Esophagus squamous epithelium (tissue), 4 donors: ENCODE measurements around the gene PDE10A.

Source experiments
- CTCF ChIP-seq, 6 experiments: fragments of 450-650 bp in 4 of 6; fragments of 200-600 bp in 2 of 6; sonication (generic) in 2 of 6; IDR thresholded peaks; one replicate each; pipeline ENCODE4 v1.5.1; 2016 to 2019; ENCODE audit warnings: antibody characterized with exemption in 6 of 6, mild to moderate bottlenecking in 4 of 6, moderate library complexity in 4 of 6
- POLR2A ChIP-seq, 4 donors: fragments of 450-650 bp; IDR thresholded peaks; one replicate each; pipeline ENCODE4 v1.6.1; 2017; ENCODE audit warnings: antibody characterized with exemption in 4 of 4, mild to moderate bottlenecking in 4 of 4, moderate library complexity in 3 of 4

- TF ChIP-seq CTCF (IDR thresholded peaks at IDR 0.05) = no peak
- TF ChIP-seq POLR2A (IDR thresholded peaks at IDR 0.05) = no peak
Observed at GRCh38 chr6:165448210-165448609, 214.8 kb downstream of the PDE10A start.
